ENCODE measurements around the gene LYRM4. TPM values are rescaled to one million over a fixed set of nuclear protein-coding genes. Genes with fewer than 3 reads are reported as not detected.

The LYRM4 gene
- total and polyA plus RNA-seq, 2 experiments from 2014 or later, result 51.0 to 62.0 TPM

GRCh38 chr6:5126214-5126613 is 134.5 kb downstream of the LYRM4 start (continued):
- no peak for TF ChIP-seq STAT1 (IDR thresholded peaks at IDR 0.05; ENCODE audit: unreplicated experiment)
- no peak for TF ChIP-seq ZNF331 (CRISPR knock-in tag; IDR thresholded peaks at IDR 0.05; ENCODE audit: low read depth)
- TF ChIP-seq POLR2AphosphoS5 (IDR thresholded peaks at IDR 0.05; ENCODE audit: low read depth), result no peak
- TF ChIP-seq CREB1 (CRISPR knock-in tag; IDR thresholded peaks at IDR 0.05; ENCODE audit: low read depth), result no peak

- DNase-seq (ENCODE audit: low spot score), result no peak
- Mint-ChIP-seq H3K27me3 (ENCODE audit: insufficient read depth, low read depth, poor library complexity) (peaks cover 3% of the 10 kb centered on the region), H3K4me1 (peaks cover 24% of the 10 kb centered on the region), H3K9me3 (no peaks in the 10 kb centered on the region), H3K4me3 (no peak overlapping the region), H3K36me3 (ENCODE audit: low read depth) (peaks cover 9% of the 10 kb centered on the region), H3K27ac (no peak overlapping the region)
- ATAC-seq, result no peak
- TF ChIP-seq ZNF331 (CRISPR knock-in tag; IDR thresholded peaks at IDR 0.05; ENCODE audit: low read depth), result no peak
- no peak for TF ChIP-seq EZH2phosphoT487 (IDR thresholded peaks at IDR 0.05; ENCODE audit: unreplicated experiment)
- TF ChIP-seq POLR2AphosphoS5 (IDR thresholded peaks at IDR 0.05; ENCODE audit: low read depth), result no peak
- TF ChIP-seq ETS1 (IDR thresholded peaks at IDR 0.05), result no peak
- no peak for TF ChIP-seq CREB1 (CRISPR knock-in tag; IDR thresholded peaks at IDR 0.05; ENCODE audit: low read depth)
- no peak for TF ChIP-seq ZNF114 (CRISPR knock-in tag; IDR thresholded peaks at IDR 0.05)
- no peak for TF ChIP-seq STAT1 (IDR thresholded peaks at IDR 0.05; ENCODE audit: unreplicated experiment)
- no peak for TF ChIP-seq REST (IDR thresholded peaks at IDR 0.05; ENCODE audit: unreplicated experiment)
- no peak for TF ChIP-seq NANOG (IDR thresholded peaks at IDR 0.05; ENCODE audit: borderline replicate concordance)
- TF ChIP-seq CTCF (conservative IDR thresholded peaks at IDR 0.05; ENCODE audit: low read depth in 2 of 2), result no peak
- TF ChIP-seq ZNF462 (CRISPR knock-in tag; IDR thresholded peaks at IDR 0.05), result no peak
- Histone ChIP-seq H3K79me2 (replicated peaks; ENCODE audit: insufficient read depth) (no peaks in the 10 kb centered on the region), H3F3A (replicated peaks; ENCODE audit: low read depth) (no peaks in the 10 kb centered on the region), H3K4me3 (no peak overlapping the region), H3K27me3 (ENCODE audit: insufficient read depth) (no peaks in the 10 kb centered on the region), H2AFZ (no peak overlapping the region), H3K27ac (ENCODE audit: low read depth) (no peak overlapping the region), H4K20me1 (replicated peaks; ENCODE audit: insufficient read depth) (no peaks in the 10 kb centered on the region; the same call in 1 of the 2 replicates), H3K4me1 (ENCODE audit: insufficient read depth) (no peaks in the 10 kb centered on the region), H3K36me3 (ENCODE audit: insufficient read depth) (no peaks in the 10 kb centered on the region), H3K4me2 (no peak overlapping the region), H3K9me2 (ENCODE audit: insufficient read depth) (no peaks in the 10 kb centered on the region)
Measured at GRCh38 chr6:5125152-5126006, 135.4 kb downstream of the LYRM4 start.
